Skin epidermis (tissue), 12 donors: ENCODE measurements around the gene GNAZ.

Source experiments
- H3K27ac ChIP-seq, 21 experiments: fragments of 200-600 bp; sonication (generic) in 11 of 21; one replicate each; pipeline ENCODE4 v1.5.0; 2020; ENCODE audit warnings: mild to moderate bottlenecking in 3 of 21, inconsistent platforms in 2 of 21, moderate library complexity in 2 of 21
- H3K4me3 ChIP-seq, 7 experiments: fragments of 200-600 bp; sonication (generic) in 2 of 7; one replicate each; pipeline ENCODE4 v1.5.0; 2020; ENCODE audit warnings: inconsistent platforms in 2 of 7, mild to moderate bottlenecking in 2 of 7, moderate library complexity in 1 of 7

GNAZ gene

GRCh38 chr22:23158516-23159290, 88.4 kb downstream of the GNAZ start:
- H3K27ac ChIP-seq, result no peak overlapping the region

GRCh38 chr22:23159291-23159630, 88.9 kb downstream of the GNAZ start:
- no peak overlapping the region for H3K27ac ChIP-seq
- no peak overlapping the region for H3K4me3 ChIP-seq

More at GRCh38 chr22:23158516-23159290, 88.4 kb downstream of the GNAZ start:
- H3K4me3 ChIP-seq, result no peak overlapping the region

DNA sequence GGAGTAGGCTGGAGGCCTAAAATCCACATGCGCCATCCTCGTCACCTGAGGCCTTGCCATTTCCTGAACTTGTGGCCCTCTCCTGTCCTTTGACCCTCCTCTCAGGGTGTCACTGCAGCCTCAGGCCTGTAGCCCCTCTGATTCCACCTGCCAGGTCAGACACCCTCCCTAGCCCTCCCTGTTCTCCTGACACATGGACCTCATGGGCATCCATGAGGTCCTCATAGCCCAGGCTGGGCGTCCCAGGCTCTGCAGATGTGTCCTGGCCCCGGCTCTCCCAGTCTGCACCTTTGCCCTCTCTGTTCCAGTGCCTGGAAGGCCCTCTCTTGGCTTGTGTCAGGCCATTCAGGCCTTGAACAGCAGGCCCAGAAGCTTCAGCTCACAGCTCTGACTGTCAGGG, 90.7 kb downstream of the GNAZ start:
- H3K4me3 ChIP-seq, result no peak overlapping the region
- no peak overlapping the region for H3K27ac ChIP-seq

DNA sequence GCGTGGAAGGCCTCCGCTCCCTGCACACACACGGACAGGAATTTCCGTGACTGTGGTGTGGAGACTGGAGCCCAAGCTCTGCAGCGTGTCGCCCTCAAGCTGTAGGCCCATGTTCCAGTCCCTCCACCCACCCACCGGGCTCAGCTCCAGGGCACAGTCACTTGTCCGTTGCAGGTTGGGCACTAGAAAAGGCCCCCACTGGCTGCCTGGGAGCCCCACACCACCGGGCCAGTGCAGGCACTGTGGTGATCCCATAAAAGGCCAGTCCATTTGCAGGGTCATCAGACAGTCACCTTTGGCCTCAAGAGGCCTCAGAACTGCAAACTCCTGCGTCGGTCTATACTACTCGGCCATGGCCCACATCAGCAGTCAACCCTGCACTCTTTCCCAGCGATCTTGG, 91.3 kb downstream of the GNAZ start:
- no peak overlapping the region for H3K27ac ChIP-seq

DNA sequence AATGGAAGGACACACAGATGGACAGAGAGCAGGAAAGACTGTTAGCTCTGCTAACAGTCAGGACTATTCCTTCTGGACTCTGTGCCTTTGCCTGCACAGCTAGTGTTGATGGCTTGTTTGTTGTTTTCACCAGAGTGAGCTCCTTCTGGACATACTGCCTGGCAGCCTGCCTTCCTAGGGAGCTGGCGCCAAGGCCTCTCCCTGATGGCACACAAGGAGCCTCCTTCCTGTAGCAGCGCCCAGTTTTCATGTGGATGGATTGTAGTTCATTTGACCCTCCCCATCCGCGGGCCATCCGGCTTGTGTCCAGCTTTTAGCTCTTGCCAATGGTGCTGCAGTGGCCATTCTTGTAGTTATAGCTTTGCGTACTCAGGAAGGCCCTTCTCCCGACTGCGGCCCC, 93.3 kb downstream of the GNAZ start:
- no peak overlapping the region for H3K4me3 ChIP-seq
- no peak overlapping the region for H3K27ac ChIP-seq

More for the DNA sequence above, 91.3 kb downstream of the GNAZ start:
- H3K4me3 ChIP-seq, result no peak overlapping the region

GRCh38 chr22:23164091-23164490, 93.8 kb downstream of the GNAZ start:
- Histone ChIP-seq H3K4me3 (no peak overlapping the region), H3K27ac (no peak overlapping the region)

DNA sequence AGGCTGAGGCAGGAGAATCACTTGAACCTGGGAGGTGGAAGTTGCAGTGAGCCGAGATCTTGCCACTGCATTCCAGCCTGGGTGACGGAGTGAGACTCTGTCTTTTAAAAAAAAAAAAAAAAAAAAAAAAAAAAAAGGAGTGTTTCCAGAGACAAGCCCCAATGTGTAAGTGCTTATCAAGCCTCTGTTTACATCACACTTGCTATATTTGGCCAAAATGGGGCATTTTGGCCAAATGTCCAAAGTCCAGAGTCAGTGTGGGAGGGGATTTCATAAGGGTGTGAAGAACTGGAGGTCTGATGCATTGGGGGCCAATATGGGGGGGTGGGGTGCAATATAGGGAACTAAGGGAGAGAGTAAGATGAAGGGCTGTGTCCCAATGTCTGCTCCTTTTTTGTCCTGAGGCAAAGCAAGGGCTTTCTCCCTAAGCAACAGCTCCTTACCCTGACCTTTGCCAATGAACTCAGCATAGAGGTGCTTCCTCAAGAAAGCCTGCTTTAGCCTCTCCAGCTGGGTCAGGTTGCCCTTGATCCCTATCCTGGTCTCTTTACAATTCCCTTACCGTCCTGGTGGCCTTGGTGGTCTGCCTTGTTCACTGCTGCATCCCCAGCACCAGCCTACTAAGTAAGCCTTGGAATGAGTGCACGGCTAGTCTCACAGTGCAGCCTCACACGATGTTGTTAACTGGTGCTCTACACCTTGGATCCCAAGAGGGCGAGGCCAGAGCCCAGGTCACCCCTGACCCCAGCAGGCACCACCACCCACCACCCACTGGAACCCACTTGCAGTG, 95.9 kb downstream of the GNAZ start:
- Histone ChIP-seq H3K27ac (no peak overlapping the region), H3K4me3 (no peak overlapping the region)

GRCh38 chr22:23166841-23167616, 96.7 kb downstream of the GNAZ start:
- no peak overlapping the region for H3K4me3 ChIP-seq
- no peak overlapping the region for H3K27ac ChIP-seq

DNA sequence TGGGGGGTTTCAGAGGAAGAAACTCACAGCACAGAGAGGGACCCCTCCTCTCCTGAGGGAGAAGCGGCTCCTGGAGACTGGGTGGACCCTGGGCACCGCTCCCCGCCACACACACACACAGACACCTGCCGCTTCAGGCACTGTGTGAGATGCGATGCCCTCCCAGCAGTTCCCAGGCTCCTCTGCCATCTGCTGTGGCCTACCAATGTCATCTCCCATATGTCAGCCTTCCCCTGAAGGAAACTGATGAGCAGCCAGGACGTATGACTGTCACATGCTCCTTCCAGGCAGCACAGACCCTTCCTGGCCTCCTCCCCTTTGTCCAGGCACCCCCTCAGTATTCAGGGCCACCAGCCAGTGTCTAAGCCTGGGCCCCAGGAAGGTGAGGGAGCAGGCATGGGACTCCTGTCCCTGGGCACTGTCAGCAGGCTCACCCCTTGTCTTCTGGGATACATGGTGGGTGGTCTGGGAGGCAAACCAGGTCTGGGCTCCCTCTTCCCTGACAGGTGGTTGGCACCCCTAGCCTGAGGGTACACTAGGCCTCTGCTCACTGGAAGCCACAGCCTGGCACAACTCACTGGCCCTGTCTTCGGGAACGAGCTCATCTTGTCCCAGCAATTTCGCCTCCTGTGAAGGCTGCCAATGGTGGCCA, 98.2 kb downstream of the GNAZ start:
- no peak overlapping the region for H3K27ac ChIP-seq
- H3K4me3 ChIP-seq, result no peak overlapping the region

- H3K4me3 ChIP-seq, result no peak overlapping the region
- H3K27ac ChIP-seq, result no peak overlapping the region
Observed at GRCh38 chr22:23169043-23169406, 98.7 kb downstream of the GNAZ start.
